Transverse colon (tissue), 4 donors: ENCODE results near the gene SFXN5. TPM values are rescaled to one million over a fixed set of nuclear protein-coding genes. Genes with fewer than 3 reads are reported as not detected.

Experiments
- DNase-seq: peaks from one replicate; pipeline ENCODE4 v3.0.0-alpha.2; 2019
- H3K27ac ChIP-seq, 4 donors: fragments of 200-600 bp; sonication (generic); 2 replicates each; pipeline ENCODE4 v1.5.1; 2016 to 2018; ENCODE audit warnings: inconsistent platforms in 4 of 4
- H3K27me3 ChIP-seq: fragments of 200-600 bp; sonication (generic); 2 replicates; pipeline ENCODE4 v1.5.1; 2017; ENCODE audit warnings: inconsistent platforms
- H3K36me3 ChIP-seq, 4 donors: fragments of 200-600 bp; sonication (generic); 2 replicates each; pipeline ENCODE4 v1.5.1; 2017 to 2019; ENCODE audit warnings: inconsistent platforms in 4 of 4
- H3K4me1 ChIP-seq, 4 donors: fragments of 200-600 bp; sonication (generic); 2 replicates each; pipeline ENCODE4 v1.5.1; 2017 to 2020; ENCODE audit warnings: inconsistent platforms in 4 of 4
- H3K4me3 ChIP-seq, 4 donors: fragments of 200-600 bp; sonication (generic); 1 replicate in 1 of 4; 2 replicates in 3 of 4; pipeline versions ENCODE4 v1.5.1 to v1.6.1; 2017 to 2019; ENCODE audit warnings: inconsistent platforms in 4 of 4
- H3K9me3 ChIP-seq, 2 donors: fragments of 200-600 bp; sonication (generic); 2 replicates each; pipeline ENCODE4 v1.5.1; 2017 to 2019; ENCODE audit warnings: inconsistent platforms in 2 of 2
- CTCF ChIP-seq, 5 experiments: fragments of 200-600 bp in 3 of 5; fragments of 450-650 bp in 2 of 5; sonication (generic) in 3 of 5; IDR thresholded peaks; 1 replicate in 2 of 5; 2 replicates in 3 of 5; pipeline ENCODE4 v1.5.1; 2016 to 2017; ENCODE audit warnings: antibody characterized with exemption in 5 of 5, inconsistent platforms in 3 of 5, mild to moderate bottlenecking in 2 of 5, moderate library complexity in 1 of 5
- EP300 ChIP-seq: sonication (generic); formaldehyde crosslinking; IDR thresholded peaks from one replicate; pipeline ENCODE4 v1.6.1; 2017; ENCODE audit warnings: antibody characterized with exemption, low read depth
- POLR2A ChIP-seq: fragments of 450-650 bp; IDR thresholded peaks from one replicate; pipeline ENCODE4 v1.6.1; 2016; ENCODE audit warnings: antibody characterized with exemption, mild to moderate bottlenecking, moderate library complexity
- POLR2AphosphoS5 ChIP-seq, 3 donors: sonication (generic); formaldehyde crosslinking; IDR thresholded peaks; one replicate each; pipeline ENCODE4 v1.6.1; 2016; ENCODE audit warnings: antibody characterized with exemption in 3 of 3
- WGBS, 2 donors: methylation state at CpG; one replicate each; pipeline ENCODE4 v1.1.5; 2018; ENCODE audit warnings: low coverage in 1 of 2; 5-methylcytosine and 5-hydroxymethylcytosine counted together
- in situ Hi-C, 4 donors: fragments of 200-750 bp; cut with MboI; loops; one replicate each; pipeline versions ENCODE4 v1.15.0 to v1.15.1; 2017; ENCODE audit warnings: low sequenced_read_pairs in 3 of 4, low pct_ligation_motif_present in 1 of 4, low pct_unique_long_range_greater_than_20kb in 1 of 4
- intact Hi-C: fragments of 100-400 bp; cut with DNase I; formaldehyde crosslinking; loops from one replicate; pipeline ENCODE4 v1.15.1; 2023; ENCODE audit warnings: low total_unique reads
- total RNA-seq, 4 donors: library from RNA; depleted of rRNA; stranded (reverse); fragments of >200 nt; gene quantifications; one replicate each; pipeline ENCODE4 v1.1.0, GENCODE V29; 2016

SFXN5 gene
- total RNA-seq, 4 donors from 2014 or later = 12.3 to 98.4 (median 42.7) TPM

- peak overlapping the region in 1 of 4 donors; percentile 21 for H3K27ac ChIP-seq
- in situ Hi-C loops = no loop called here
- H3K27me3 ChIP-seq = no peaks in the 10 kb centered on the region
- WGBS, 2 donors = 79% methylated on average over 23 of the region's 23 CpGs; no CpG with 5 or more reads in 1 of the 2 donors
- H3K9me3 ChIP-seq = no peaks in the 10 kb centered on the region
- TF ChIP-seq POLR2AphosphoS5 (IDR thresholded peaks at IDR 0.05) (no peak), EP300 (no peak), POLR2A (no peak), CTCF (IDR thresholded peaks at IDR 0.05) (no peak)
- H3K4me1 ChIP-seq = peaks cover 3 to 10% (median 7%) of the 10 kb centered on the region in 4 donors
- H3K4me3 ChIP-seq = no peak overlapping the region
- H3K36me3 ChIP-seq = no peaks in the 10 kb centered on the region
- intact Hi-C loops = no loop called here
- no peak for DNase-seq
These were observed 4.2 kb upstream of the SFXN5 start for GRCh38 chr2:73075477-73076373.

- in situ Hi-C loops (no loop called here), intact Hi-C loops (loop anchor here (5.0 kb wide), 1 partner anchor 103 kb away; no protein-coding TSS in a partner anchor)
- no peaks in the 10 kb centered on the region for H3K9me3 ChIP-seq
- H3K4me1 ChIP-seq = peaks cover 12 to 19% (median 14%) of the 10 kb centered on the region in 4 donors
- no peak for DNase-seq
- no peak overlapping the region for H3K4me3 ChIP-seq
- H3K36me3 ChIP-seq = no peaks in the 10 kb centered on the region
- no peaks in the 10 kb centered on the region for H3K27me3 ChIP-seq
- H3K27ac ChIP-seq = no peak overlapping the region
- TF ChIP-seq POLR2A (no peak), CTCF (IDR thresholded peaks at IDR 0.05) (no peak), EP300 (no peak), POLR2AphosphoS5 (IDR thresholded peaks at IDR 0.05) (no peak)
- WGBS, 2 donors = 91 to 100% methylated on average over 1 to 13 of the region's 13 CpGs
These were observed 2.9 kb upstream of the SFXN5 start for GRCh38 chr2:73074110-73075069.

- TF ChIP-seq POLR2AphosphoS5 (IDR thresholded peaks at IDR 0.05) (no peak), POLR2A (no peak), CTCF (IDR thresholded peaks at IDR 0.05) (no peak), EP300 (no peak)
- no peaks in the 10 kb centered on the region for H3K36me3 ChIP-seq
- peaks cover 12 to 26% (median 20%) of the 10 kb centered on the region in 4 donors for H3K4me1 ChIP-seq
- intact Hi-C loops (loop anchor here (5.0 kb wide), 1 partner anchor 105 kb away; no protein-coding TSS in a partner anchor), in situ Hi-C loops (no loop called here)
- no peaks in the 10 kb centered on the region for H3K9me3 ChIP-seq
- DNase-seq = no peak
- 56 to 88% methylated on average over 1 of the region's 1 CpG for WGBS, 2 donors
- H3K27me3 ChIP-seq = no peaks in the 10 kb centered on the region
- H3K4me3 ChIP-seq = peak overlapping the region in 2 of 4 donors; percentile 70 to 94
- H3K27ac ChIP-seq = peak overlapping the region; percentile 94 to 97 (median 96)
These were observed 904 bp upstream of the SFXN5 start for GRCh38 chr2:73072416-73072815.

GRCh38 chr2:73072129-73072395 is 550 bp upstream of the SFXN5 start:
- Histone ChIP-seq H3K9me3 (no peaks in the 10 kb centered on the region), H3K27me3 (no peaks in the 10 kb centered on the region), H3K27ac (peak overlapping the region; percentile 94 to 97 (median 96)), H3K36me3 (no peaks in the 10 kb centered on the region), H3K4me1 (peaks cover 12 to 26% (median 20%) of the 10 kb centered on the region in 4 donors), H3K4me3 (peak overlapping the region; percentile 70 to 94 (median 80))
- 0 to 5% methylated on average over 1 to 11 of the region's 11 CpGs for WGBS, 2 donors
- intact Hi-C loops = loop anchor here (5.0 kb wide), 1 partner anchor 105 kb away; no protein-coding TSS in a partner anchor
- in situ Hi-C loops = no loop called here
- no peak for TF ChIP-seq POLR2AphosphoS5 (IDR thresholded peaks at IDR 0.05)
- peak; percentile 43 for DNase-seq
